Gastrocnemius medialis (tissue), 4 donors: Measurements from ENCODE around the gene MEIS2.

Experiments
- POLR2A ChIP-seq, 2 donors: fragments of 450-650 bp; IDR thresholded peaks; one replicate each; pipeline ENCODE4 v1.6.1; 2017; ENCODE audit warnings: antibody characterized with exemption in 2 of 2, mild to moderate bottlenecking in 2 of 2, moderate library complexity in 2 of 2
- TF ChIP-seq, protein P1 (sequence below), 5 experiments: fragments of 450-650 bp in 3 of 5; fragments of 200-600 bp in 2 of 5; sonication (generic) in 2 of 5; IDR thresholded peaks in 4 of 5; conservative IDR thresholded peaks in 1 of 5; 1 replicate in 4 of 5; 2 replicates in 1 of 5; pipeline ENCODE4 v1.5.1; 2016 to 2019; ENCODE audit warnings: antibody characterized with exemption in 5 of 5, mild to moderate bottlenecking in 3 of 5, moderate library complexity in 3 of 5

DNA sequence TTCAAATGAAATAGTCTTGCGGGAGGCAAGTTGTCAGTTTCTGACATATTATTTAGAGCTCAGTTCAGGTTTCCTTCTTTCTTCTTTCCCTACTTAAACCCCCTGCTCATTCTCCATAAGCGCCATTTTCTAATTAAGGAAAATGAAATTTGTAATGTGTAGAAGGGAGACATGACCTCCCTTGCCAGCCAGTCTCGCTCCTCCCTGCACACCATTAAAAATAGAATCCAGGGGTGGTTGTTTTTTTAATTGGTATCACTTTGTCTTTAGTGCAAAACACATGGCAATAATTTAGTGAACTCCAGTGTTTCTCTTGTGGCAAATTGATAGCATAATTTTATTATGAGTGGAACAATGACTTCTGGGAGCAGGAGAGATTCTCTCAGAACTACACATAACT is 160.1 kb downstream of the MEIS2 start:
- TF ChIP-seq, protein P1, sequence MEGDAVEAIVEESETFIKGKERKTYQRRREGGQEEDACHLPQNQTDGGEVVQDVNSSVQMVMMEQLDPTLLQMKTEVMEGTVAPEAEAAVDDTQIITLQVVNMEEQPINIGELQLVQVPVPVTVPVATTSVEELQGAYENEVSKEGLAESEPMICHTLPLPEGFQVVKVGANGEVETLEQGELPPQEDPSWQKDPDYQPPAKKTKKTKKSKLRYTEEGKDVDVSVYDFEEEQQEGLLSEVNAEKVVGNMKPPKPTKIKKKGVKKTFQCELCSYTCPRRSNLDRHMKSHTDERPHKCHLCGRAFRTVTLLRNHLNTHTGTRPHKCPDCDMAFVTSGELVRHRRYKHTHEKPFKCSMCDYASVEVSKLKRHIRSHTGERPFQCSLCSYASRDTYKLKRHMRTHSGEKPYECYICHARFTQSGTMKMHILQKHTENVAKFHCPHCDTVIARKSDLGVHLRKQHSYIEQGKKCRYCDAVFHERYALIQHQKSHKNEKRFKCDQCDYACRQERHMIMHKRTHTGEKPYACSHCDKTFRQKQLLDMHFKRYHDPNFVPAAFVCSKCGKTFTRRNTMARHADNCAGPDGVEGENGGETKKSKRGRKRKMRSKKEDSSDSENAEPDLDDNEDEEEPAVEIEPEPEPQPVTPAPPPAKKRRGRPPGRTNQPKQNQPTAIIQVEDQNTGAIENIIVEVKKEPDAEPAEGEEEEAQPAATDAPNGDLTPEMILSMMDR (IDR thresholded peaks at IDR 0.05 in 4 of 5, conservative IDR thresholded peaks at IDR 0.05 in 1 of 5), result no peak
- TF ChIP-seq POLR2A (IDR thresholded peaks at IDR 0.05), result no peak
